Tibial nerve (tissue), 3 donors: ENCODE measurements around the gene ADAMTS2.

Experiments
- CTCF ChIP-seq, 5 experiments: fragments of 200-600 bp in 3 of 5; fragments of 450-650 bp in 2 of 5; sonication (generic) in 3 of 5; IDR thresholded peaks; one replicate each; pipeline ENCODE4 v1.5.1; 2016 to 2019; ENCODE audit warnings: antibody characterized with exemption in 5 of 5, mild to moderate bottlenecking in 3 of 5, moderate library complexity in 2 of 5
- POLR2A ChIP-seq, 2 donors: fragments of 450-650 bp; IDR thresholded peaks; one replicate each; pipeline ENCODE4 v1.6.1; 2017; ENCODE audit warnings: antibody characterized with exemption in 2 of 2, mild to moderate bottlenecking in 2 of 2, moderate library complexity in 2 of 2

- no peak for TF ChIP-seq CTCF (IDR thresholded peaks at IDR 0.05)
- no peak for TF ChIP-seq POLR2A (IDR thresholded peaks at IDR 0.05)
These were observed 176.6 kb downstream of the ADAMTS2 start for GRCh38 chr5:179168664-179169063.
